ENCODE data around the gene MAMDC4.

DNA sequence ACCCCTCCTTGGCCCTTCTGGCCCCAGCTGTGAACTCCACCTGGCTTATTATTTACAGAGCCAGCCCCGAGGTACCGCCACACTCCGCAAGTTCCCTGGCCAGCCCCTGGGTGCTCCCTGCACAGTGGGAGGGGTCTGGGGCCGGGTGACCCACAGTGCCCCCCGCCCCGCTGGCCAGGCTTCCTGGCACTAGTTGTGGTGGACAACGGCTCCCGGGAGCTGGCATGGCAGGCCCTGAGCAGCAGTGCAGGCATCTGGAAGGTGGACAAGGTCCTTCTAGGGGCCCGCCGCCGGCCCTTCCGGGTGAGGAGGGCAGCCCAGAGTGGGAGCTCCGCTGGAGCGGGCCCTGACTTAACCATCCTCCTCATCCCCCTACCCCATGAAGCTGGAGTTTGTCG is 3.9 kb downstream of the MAMDC4 start:
- TF ChIP-seq CREB1 (IDR thresholded peaks at IDR 0.05) (no peak), SP1 (IDR thresholded peaks at IDR 0.05; ENCODE audit: low read depth, low read length) (no peak), RXRA (IDR thresholded peaks at IDR 0.05; ENCODE audit: insufficient read depth, low read depth, low read length) (no peak), SP2 (IDR thresholded peaks at IDR 0.05; ENCODE audit: low read length) (no peak), EP300 (IDR thresholded peaks at IDR 0.05; ENCODE audit: borderline replicate concordance in 1 of 2, low read depth in 2 of 2, low read length in 2 of 2) (no peak), TAF1 (IDR thresholded peaks at IDR 0.05; ENCODE audit: low read depth, low read length) (no peak), TAF7 (optimal IDR thresholded peaks at IDR 0.05; ENCODE audit: borderline replicate concordance, low read depth, low read length) (no peak), ZNF274 (IDR thresholded peaks at IDR 0.05; ENCODE audit: borderline replicate concordance, extremely low read depth, low read length) (no peak), CHD1 (IDR thresholded peaks at IDR 0.05; ENCODE audit: low read depth, low read length) (no peak)
- TF ChIP-seq, protein P1, sequence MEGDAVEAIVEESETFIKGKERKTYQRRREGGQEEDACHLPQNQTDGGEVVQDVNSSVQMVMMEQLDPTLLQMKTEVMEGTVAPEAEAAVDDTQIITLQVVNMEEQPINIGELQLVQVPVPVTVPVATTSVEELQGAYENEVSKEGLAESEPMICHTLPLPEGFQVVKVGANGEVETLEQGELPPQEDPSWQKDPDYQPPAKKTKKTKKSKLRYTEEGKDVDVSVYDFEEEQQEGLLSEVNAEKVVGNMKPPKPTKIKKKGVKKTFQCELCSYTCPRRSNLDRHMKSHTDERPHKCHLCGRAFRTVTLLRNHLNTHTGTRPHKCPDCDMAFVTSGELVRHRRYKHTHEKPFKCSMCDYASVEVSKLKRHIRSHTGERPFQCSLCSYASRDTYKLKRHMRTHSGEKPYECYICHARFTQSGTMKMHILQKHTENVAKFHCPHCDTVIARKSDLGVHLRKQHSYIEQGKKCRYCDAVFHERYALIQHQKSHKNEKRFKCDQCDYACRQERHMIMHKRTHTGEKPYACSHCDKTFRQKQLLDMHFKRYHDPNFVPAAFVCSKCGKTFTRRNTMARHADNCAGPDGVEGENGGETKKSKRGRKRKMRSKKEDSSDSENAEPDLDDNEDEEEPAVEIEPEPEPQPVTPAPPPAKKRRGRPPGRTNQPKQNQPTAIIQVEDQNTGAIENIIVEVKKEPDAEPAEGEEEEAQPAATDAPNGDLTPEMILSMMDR (IDR thresholded peaks at IDR 0.05; ENCODE audit: control extremely low read depth in 1 of 3, insufficient read depth in 1 of 3, low read depth in 1 of 3, low read length in 3 of 3): no peak

Data from H1 (cell line).